ENCODE results near the gene TKFC. TPM values are rescaled to one million over a fixed set of nuclear protein-coding genes. Genes with fewer than 3 reads are reported as not detected.

The TKFC gene
- total RNA-seq, 2 experiments from 2014 or later: 79.1 to 86.3 TPM

GRCh38 chr11:61392981-61393595 lies 60.1 kb downstream of the TKFC start:
- Mint-ChIP-seq H3K4me3 (peak overlapping the region; percentile 80), H3K27ac (peak overlapping the region; percentile 88), H3K27me3 (no peaks in the 10 kb centered on the region), H3K4me1 (ENCODE audit: low read depth) (peaks cover 24% of the 10 kb centered on the region), H3K36me3 (ENCODE audit: low read depth) (peaks cover 12% of the 10 kb centered on the region), H3K9me3 (no peaks in the 10 kb centered on the region)
- TF ChIP-seq CTCF (IDR thresholded peaks at IDR 0.05): peak; percentile 28
- POLR2A ChIA-PET: interaction anchor here (0.8 to 4.5 kb wide), 16 partner anchors 9 to 551 kb away, joined by 3 to 27 read pairs (median 4); partner anchors contain the start of genes CPSF7, CYB561A3, DDB1 and SDHAF2
- peak; percentile 35 for DNase-seq
- peak; percentile 41 for ATAC-seq
- intact Hi-C loops (cut with micrococcal nuclease): no loop called here
- CTCF ChIA-PET: interaction anchor here (0.7 to 5.7 kb wide), 15 partner anchors 8 to 488 kb away, joined by 3 to 101 read pairs (median 4); partner anchors contain the start of genes CYB561A3, SDHAF2, TKFC and TMEM138

Other genes with a start within 250 kb of the TKFC start
- gene CD5, start 230.7 kb upstream of the TKFC start, total RNA-seq: 100 to 1,000 TPM; 214 to 215 TPM
- gene VPS37C, start 171.8 kb upstream of the TKFC start, total RNA-seq: 1 to 10 TPM; 6.6 to 7.2 TPM
- not detected for gene PGA3, start 129.7 kb upstream of the TKFC start, total RNA-seq
- gene PGA4, start 110.9 kb upstream of the TKFC start, total RNA-seq: not detected
- gene PGA5, start 92.1 kb upstream of the TKFC start, total RNA-seq: not detected
- 10 to 100 TPM; 23.3 to 25.8 TPM for gene VWCE, start 37.9 kb upstream of the TKFC start, total RNA-seq
- gene DDB1, start 123 bp upstream of the TKFC start, total RNA-seq: 100 to 1,000 TPM; 269 to 270 TPM
- gene CYB561A3, start 28.7 kb downstream of the TKFC start, total RNA-seq: 10 to 100 TPM; 32.4 to 33.5 TPM
- 10 to 100 TPM; 38.6 to 47.0 TPM for gene TMEM138, start 29.1 kb downstream of the TKFC start, total RNA-seq
- 1 to 10 TPM; 8.6 to 9.3 TPM for gene TMEM216, start 59.4 kb downstream of the TKFC start, total RNA-seq
- 100 to 1,000 TPM in 1 of 2 experiments, 10 to 100 TPM in 1; 98.5 to 105 TPM for gene CPSF7, start 96.7 kb downstream of the TKFC start, total RNA-seq
- gene SDHAF2, start 96.9 kb downstream of the TKFC start, total RNA-seq: 10 to 100 TPM; 33.6 to 35.3 TPM
- gene LRRC10B, start 175.5 kb downstream of the TKFC start, total RNA-seq: not detected
- gene SYT7, start 247.8 kb downstream of the TKFC start, total RNA-seq: not detected

Measured in activated CD8-positive, alpha-beta T cell treated with anti-CD3 and anti-CD28 coated beads for 36 hours (primary cell).